H1 (cell line): Measurements from ENCODE around the gene ADGRV1. TPM values are rescaled to one million over a fixed set of nuclear protein-coding genes. Genes with fewer than 3 reads are reported as not detected.

Experiments
- CTCF ChIA-PET: fragments of 300-600 bp; sonication (Branson Sonifier 250); formaldehyde crosslinking; loops from one replicate; lab custom pipeline; 2021; ENCODE audit not compliant: partially characterized antibody; lab: Charles Lee
- POLR2A ChIA-PET: fragments of 300-600 bp; sonication (Branson Sonifier 250); formaldehyde crosslinking; loops from one replicate; lab custom pipeline; 2021; ENCODE audit warnings: inconsistent platforms; ENCODE audit not compliant: partially characterized antibody; lab: Charles Lee
- DNase-seq, 2 experiments: peaks; one replicate each; pipeline versions ENCODE4 v3.0.0 to v3.0.0-alpha.2; 2010 to 2022; ENCODE audit warnings: low spot score in 2 of 2, low read depth in 1 of 2, mixed read lengths in 1 of 2
- FAIRE-seq: peaks from 2 replicates; lab custom pipeline; 2011; peaks lifted over from hg19 to GRCh38; lab: Jason Lieb, UNC
- H2AFZ ChIP-seq: 2 replicates; pipeline ENCODE4 v1.8.1; 2012; ENCODE audit warnings: low read length, inconsistent platforms
- H2AK5ac ChIP-seq: 2 replicates; pipeline ENCODE4 v1.6.1; 2013; ENCODE audit warnings: low read depth, low read length
- H2BK120ac ChIP-seq: replicated peaks from 2 replicates; pipeline ENCODE3; 2013; ENCODE audit warnings: low read depth, low read length, inconsistent platforms
- H2BK12ac ChIP-seq: 2 replicates; pipeline ENCODE4 v1.6.1; 2013; ENCODE audit warnings: low read depth, low read length
- H2BK15ac ChIP-seq: 2 replicates; pipeline ENCODE4 v1.6.1; 2013; ENCODE audit warnings: low read length
- H2BK20ac ChIP-seq: 2 replicates; pipeline ENCODE4 v1.6.1; 2013; ENCODE audit warnings: low read length
- H2BK5ac ChIP-seq: 2 replicates; pipeline ENCODE4 v1.6.1; 2013; ENCODE audit warnings: low read depth, low read length
- H3K14ac ChIP-seq: 2 replicates; pipeline ENCODE4 v1.6.1; 2013; ENCODE audit warnings: inconsistent platforms; ENCODE audit not compliant: insufficient read length
- H3K18ac ChIP-seq: 2 replicates; pipeline ENCODE4 v1.6.1; 2013; ENCODE audit warnings: low read length; ENCODE audit errors: extremely low read depth
- H3K23ac ChIP-seq: 2 replicates; pipeline ENCODE4 v1.6.1; 2013; ENCODE audit warnings: inconsistent platforms; ENCODE audit not compliant: insufficient read length
- H3K23me2 ChIP-seq: 2 replicates; pipeline ENCODE4 v1.6.1; 2013; ENCODE audit warnings: low read depth, low read length
- H3K27ac ChIP-seq: 2 replicates; pipeline ENCODE4 v1.6.1; 2011; ENCODE audit warnings: low read depth, low read length, inconsistent platforms
- H3K27me3 ChIP-seq, 4 experiments: replicated peaks in 1 of 4; 1 replicate in 1 of 4; 2 replicates in 3 of 4; pipeline versions ENCODE4 v1.6.1 to v1.8.1; 2011 to 2013; ENCODE audit warnings: low read length in 3 of 4, mild to moderate bottlenecking in 3 of 4, inconsistent platforms in 2 of 4, mixed read lengths in 2 of 4, moderate library complexity in 1 of 4; ENCODE audit not compliant: control insufficient read depth in 3 of 4, insufficient read depth in 3 of 4; ENCODE audit errors: extremely low read depth in 1 of 4
- H3K36me3 ChIP-seq, 4 experiments: 2 replicates each; pipeline versions ENCODE4 v1.6.1 to v1.8.1; 2011 to 2013; ENCODE audit warnings: mild to moderate bottlenecking in 4 of 4, low read length in 3 of 4, moderate library complexity in 2 of 4, control low read depth in 1 of 4, inconsistent platforms in 1 of 4; ENCODE audit not compliant: insufficient read depth in 4 of 4, control insufficient read depth in 2 of 4
- H3K4ac ChIP-seq: replicated peaks from 2 replicates; pipeline ENCODE3; 2013; ENCODE audit warnings: low read length, low read depth, mixed read lengths, inconsistent platforms; ENCODE audit not compliant: insufficient read length
- H3K4me1 ChIP-seq, 4 experiments: replicated peaks in 1 of 4; 1 replicate in 1 of 4; 2 replicates in 3 of 4; pipeline versions ENCODE4 v1.6.1 to v1.8.1; 2011 to 2013; ENCODE audit warnings: low read length in 3 of 4, inconsistent platforms in 2 of 4, mixed read lengths in 1 of 4; ENCODE audit not compliant: insufficient read depth in 4 of 4, control insufficient read depth in 3 of 4
- H3K4me2 ChIP-seq, 2 experiments: 2 replicates each; pipeline versions ENCODE4 v1.6.1 to v1.8.1; 2011 to 2013; ENCODE audit warnings: low read depth in 2 of 2, low read length in 2 of 2, control low read depth in 1 of 2, inconsistent platforms in 1 of 2, mild to moderate bottlenecking in 1 of 2; ENCODE audit not compliant: insufficient read depth in 1 of 2
- H3K4me3 ChIP-seq, 4 experiments: fragments of 200-600, 300-600 bp in 1 of 4; sonication (generic), shearing (Covaris generic), sonication (Bioruptor Twin) in 1 of 4; 2 replicates each; pipeline versions ENCODE4 v1.5.1 to v1.8.1; 2011 to 2016; ENCODE audit warnings: low read length in 4 of 4, low read depth in 3 of 4, control low read depth in 2 of 4, inconsistent platforms in 2 of 4, mild to moderate bottlenecking in 2 of 4, mixed read lengths in 1 of 4, moderate library complexity in 1 of 4; ENCODE audit not compliant: insufficient read depth in 2 of 4; ENCODE audit errors: extremely low read depth in 1 of 4
- H3K56ac ChIP-seq: replicated peaks from 2 replicates; pipeline ENCODE3; 2013; ENCODE audit warnings: low read depth, mild to moderate bottlenecking, mixed read lengths, low read length, inconsistent platforms; ENCODE audit not compliant: insufficient read length
- H3K79me1 ChIP-seq: 2 replicates; pipeline ENCODE4 v1.6.1; 2013; ENCODE audit warnings: low read depth, low read length, control low read depth
- H3K79me2 ChIP-seq, 2 experiments: 2 replicates each; pipeline versions ENCODE4 v1.6.1 to v1.8.1; 2012 to 2013; ENCODE audit warnings: low read length in 2 of 2, mild to moderate bottlenecking in 2 of 2, inconsistent platforms in 1 of 2; ENCODE audit not compliant: insufficient read depth in 2 of 2, control insufficient read depth in 1 of 2
- H3K9ac ChIP-seq, 4 experiments: replicated peaks in 1 of 4; 1 replicate in 1 of 4; 2 replicates in 3 of 4; pipeline versions ENCODE4 v1.6.1 to v1.8.1; 2011 to 2013; ENCODE audit warnings: low read depth in 3 of 4, low read length in 3 of 4, control low read depth in 2 of 4, mild to moderate bottlenecking in 2 of 4, moderate library complexity in 2 of 4, inconsistent platforms in 1 of 4; ENCODE audit errors: extremely low read depth in 1 of 4
- H3K9me3 ChIP-seq, 2 experiments: 2 replicates each; pipeline versions ENCODE4 v1.6.1 to v1.8.1; 2012 to 2013; ENCODE audit warnings: mild to moderate bottlenecking in 2 of 2, moderate library complexity in 2 of 2, control low read depth in 1 of 2, inconsistent platforms in 1 of 2, low read depth in 1 of 2, low read length in 1 of 2, mixed read lengths in 1 of 2; ENCODE audit not compliant: insufficient read depth in 2 of 2
- H4K20me1 ChIP-seq, 2 experiments: replicated peaks in 1 of 2; 2 replicates each; pipeline versions ENCODE3 to v1.8.1; 2011 to 2013; ENCODE audit warnings: inconsistent platforms in 2 of 2, low read length in 2 of 2, mild to moderate bottlenecking in 1 of 2; ENCODE audit not compliant: insufficient read depth in 2 of 2, control insufficient read depth in 1 of 2
- H4K5ac ChIP-seq: 2 replicates; pipeline ENCODE4 v1.6.1; 2013; ENCODE audit warnings: low read length, low read depth, mixed read lengths, inconsistent platforms; ENCODE audit not compliant: insufficient read length
- H4K8ac ChIP-seq: 2 replicates; pipeline ENCODE4 v1.8.0; 2013; ENCODE audit warnings: mild to moderate bottlenecking, moderate library complexity, low read length, inconsistent platforms; ENCODE audit not compliant: insufficient read depth; ENCODE audit errors: extremely low read depth
- H4K91ac ChIP-seq: replicated peaks from 2 replicates; pipeline ENCODE3; 2013; ENCODE audit warnings: low read length, mixed read lengths, inconsistent platforms; ENCODE audit not compliant: insufficient read length
- CEBPB ChIP-seq: IDR thresholded peaks from 2 replicates; pipeline ENCODE4 v1.6.1; 2012; ENCODE audit warnings: low read depth, low read length
- EP300 ChIP-seq, 2 experiments: IDR thresholded peaks; 1 replicate in 1 of 2; 2 replicates in 1 of 2; pipeline ENCODE4 v1.6.1; 2011 to 2012; ENCODE audit warnings: low read depth in 2 of 2, low read length in 2 of 2, mild to moderate bottlenecking in 2 of 2, borderline replicate concordance in 1 of 2, inconsistent platforms in 1 of 2, moderate library complexity in 1 of 2
- GABPA ChIP-seq: IDR thresholded peaks from 2 replicates; pipeline ENCODE4 v1.6.1; 2011; ENCODE audit warnings: mild to moderate bottlenecking, low read length, moderate library complexity, borderline replicate concordance; ENCODE audit not compliant: insufficient read depth
- GTF2F1 ChIP-seq: IDR thresholded peaks from 2 replicates; pipeline ENCODE4 v1.6.1; 2012; ENCODE audit warnings: low read depth, low read length, improper control_type of control experiment, borderline replicate concordance
- KDM4A ChIP-seq: IDR thresholded peaks from one replicate; pipeline ENCODE4 v1.7.1; 2012; ENCODE audit warnings: low read depth, mild to moderate bottlenecking, moderate library complexity, low read length, inconsistent platforms; ENCODE audit not compliant: severe bottlenecking
- MAFK ChIP-seq: IDR thresholded peaks from 2 replicates; pipeline ENCODE4 v1.6.1; 2012; ENCODE audit warnings: low read depth, mild to moderate bottlenecking, improper control_type of control experiment, low read length
- NANOG ChIP-seq: IDR thresholded peaks from 2 replicates; pipeline ENCODE4 v1.6.1; 2011; ENCODE audit warnings: low read length, low read depth, mild to moderate bottlenecking, inconsistent platforms; ENCODE audit not compliant: insufficient read depth, poor library complexity, severe bottlenecking
- NRF1 ChIP-seq: IDR thresholded peaks from 2 replicates; pipeline ENCODE4 v1.6.1; 2011; ENCODE audit warnings: mild to moderate bottlenecking, low read depth, low read length, improper control_type of control experiment
- POLR2A ChIP-seq, 2 experiments: IDR thresholded peaks; 1 replicate in 1 of 2; 2 replicates in 1 of 2; pipeline ENCODE4 v1.6.1; 2011; ENCODE audit warnings: low read depth in 2 of 2, low read length in 2 of 2, mild to moderate bottlenecking in 2 of 2; ENCODE audit errors: control extremely low read depth in 1 of 2
- POLR2AphosphoS5 ChIP-seq: IDR thresholded peaks from 2 replicates; pipeline ENCODE4 v1.6.1; 2011; ENCODE audit warnings: low read depth, low read length
- RXRA ChIP-seq: IDR thresholded peaks from 2 replicates; pipeline ENCODE4 v1.6.1; 2011; ENCODE audit warnings: low read depth, mild to moderate bottlenecking, low read length, moderate library complexity; ENCODE audit not compliant: insufficient read depth
- SP1 ChIP-seq: IDR thresholded peaks from 2 replicates; pipeline ENCODE4 v1.6.1; 2011; ENCODE audit warnings: low read depth, low read length
- TAF1 ChIP-seq: IDR thresholded peaks from 2 replicates; pipeline ENCODE4 v1.6.1; 2011; ENCODE audit warnings: mild to moderate bottlenecking, low read depth, low read length
- TCF12 ChIP-seq: IDR thresholded peaks from 2 replicates; pipeline ENCODE4 v1.6.1; 2011; ENCODE audit warnings: low read depth, mild to moderate bottlenecking, low read length
- TEAD4 ChIP-seq: IDR thresholded peaks from 2 replicates; pipeline ENCODE4 v1.6.1; 2012; ENCODE audit warnings: low read depth, low read length, inconsistent platforms, mixed read lengths
- WGBS, 2 experiments: shearing (Covaris generic) in 1 of 2; methylation state at CpG; one replicate each; pipeline versions ENCODE4 v1.1.6 to v1.1.7; 2013 to 2015; ENCODE audit warnings: low lambda C conversion rate in 2 of 2, mixed read lengths in 2 of 2, inconsistent platforms in 1 of 2, low coverage in 1 of 2, missing lambda C conversion rate in 1 of 2; ENCODE audit not compliant: insufficient replicate concordance in 2 of 2, insufficient coverage in 1 of 2, insufficient read length in 1 of 2; ENCODE audit errors: extremely low coverage in 1 of 2, missing lambda C conversion rate in 1 of 2; 5-methylcytosine and 5-hydroxymethylcytosine counted together
- polyA plus RNA-seq, 7 experiments: library from polyadenylated mRNA; depleted of rRNA in 3 of 7; stranded (reverse) in 5 of 7; unstranded in 2 of 7; fragments of >200 nt in 5 of 7; fragments of 200-250 nt in 2 of 7; gene quantifications; 1 replicate in 5 of 7; 2 replicates in 1 of 7; 4 replicates in 1 of 7; pipeline versions ENCODE4 v1.2.1 to v1.2.3, GENCODE V29; 2011 to 2013; ENCODE audit warnings: missing spikeins in 2 of 7, mixed read lengths in 2 of 7
- total RNA-seq: library from RNA; stranded (reverse); fragmentation: NEBNext Ultra II Directional; extraction: Animal tissue kit (Norgen Biotek cat#: 25700); gene quantifications from 2 replicates; pipeline ENCODE4 v1.2.1, GENCODE V29; 2021

ADGRV1 gene
- total and polyA plus RNA-seq, 2 of the 8 experiments (the other 6 are each of a cell fraction or from before 2014, with no cell fraction given) = 53.1 to 62.2 TPM

DNA sequence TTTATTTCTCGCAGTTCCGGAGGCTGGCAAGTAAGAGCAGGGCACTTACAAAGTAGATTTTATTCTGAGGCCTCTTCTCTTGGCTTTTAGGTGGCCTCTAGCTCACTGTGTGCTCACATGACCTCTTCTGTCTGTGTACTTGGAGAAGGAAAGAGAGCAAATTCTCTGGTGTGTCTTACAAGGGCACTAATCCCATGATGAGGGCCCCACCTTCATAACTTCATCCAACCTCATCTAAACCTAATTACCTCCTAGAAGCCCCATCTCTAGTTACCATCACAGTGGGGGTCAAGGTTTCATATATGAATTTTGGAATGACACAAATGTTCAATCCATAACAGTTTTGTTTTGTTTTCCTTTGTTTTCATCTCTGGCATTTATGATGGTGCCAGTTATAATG, 376.1 kb downstream of the ADGRV1 start:
- no peaks in the 10 kb centered on the region for H3K79me1 ChIP-seq
- no peak for DNase-seq
- H3K9me3 ChIP-seq = no peaks in the 10 kb centered on the region
- no peak overlapping the region for H3K4me2 ChIP-seq
- peaks cover 0 to 16% of the 10 kb centered on the region in 2 experiments; a peak in 2 of 4 replicates for H3K79me2 ChIP-seq
- H2BK20ac ChIP-seq = no peak overlapping the region
- no peak overlapping the region for H4K91ac ChIP-seq
- no peak overlapping the region for H2AFZ ChIP-seq
- H3K27me3 ChIP-seq = no peaks in the 10 kb centered on the region
- no peaks in the 10 kb centered on the region for H3K36me3 ChIP-seq
- H2BK120ac ChIP-seq = no peak overlapping the region
- no peak overlapping the region for H3K4me3 ChIP-seq
- no peak overlapping the region for H4K8ac ChIP-seq
- H3K4me1 ChIP-seq = peaks cover 0 to 4% (median 0%) of the 10 kb centered on the region in 4 experiments; a peak in 1 of 7 replicates
- H4K5ac ChIP-seq = no peak overlapping the region
- H3K56ac ChIP-seq = no peak overlapping the region
- H3K23ac ChIP-seq = no peak overlapping the region
- POLR2A ChIA-PET = interaction anchor here (0.7 to 1.0 kb wide), 2 partner anchors 446 to 449 kb away, joined by 3 read pairs; partner anchors contain the start of gene ARRDC3
- CTCF ChIA-PET = interaction anchor here (0.5 to 1.5 kb wide), 3 partner anchors 285 to 450 kb away, joined by 3 to 5 read pairs (median 4); no protein-coding TSS in a partner anchor
- H3K23me2 ChIP-seq = no peaks in the 10 kb centered on the region
- H2BK12ac ChIP-seq = no peak overlapping the region
- H4K20me1 ChIP-seq = no peaks in the 10 kb centered on the region
- H3K4ac ChIP-seq = no peak overlapping the region
- no peak overlapping the region for H2AK5ac ChIP-seq
- H3K9ac ChIP-seq = no peak overlapping the region
- no peak overlapping the region for H3K27ac ChIP-seq
- H3K14ac ChIP-seq = no peak overlapping the region
- H3K18ac ChIP-seq = no peak overlapping the region
- H2BK5ac ChIP-seq = no peak overlapping the region
- H2BK15ac ChIP-seq = no peak overlapping the region
- no peak for FAIRE-seq
- 88% methylated on average over 2 of the region's 2 CpGs; no CpG with 5 or more reads in 1 of the 2 experiments for WGBS, 2 experiments
- TF ChIP-seq GABPA = no peak
- TF ChIP-seq POLR2AphosphoS5 = no peak
- TF ChIP-seq EP300 (IDR thresholded peaks at IDR 0.05; ENCODE audit: borderline replicate concordance in 1 of 2, low read depth in 2 of 2, low read length in 2 of 2) = no peak
- no peak for TF ChIP-seq MAFK
- no peak for TF ChIP-seq KDM4A
- TF ChIP-seq POLR2A (IDR thresholded peaks at IDR 0.05; ENCODE audit: control extremely low read depth in 1 of 2, low read depth in 2 of 2, low read length in 2 of 2) = no peak
- TF ChIP-seq NANOG = no peak
- no peak for TF ChIP-seq GTF2F1
- TF ChIP-seq SP1 = no peak
- no peak for TF ChIP-seq CEBPB
- TF ChIP-seq RXRA = no peak
- TF ChIP-seq TCF12 = no peak
- TF ChIP-seq NRF1 = no peak
- no peak for TF ChIP-seq TAF1
- TF ChIP-seq TEAD4 = no peak
